ENCODE measurements around the gene SLC38A4. TPM values are rescaled to one million over a fixed set of nuclear protein-coding genes. Genes with fewer than 3 reads are reported as not detected.

The SLC38A4 gene
- total and polyA plus RNA-seq, 9 of the 15 experiments (the other 6 are each of a cell fraction or from before 2014, with no cell fraction given): 0.16 TPM; not detected in 8

GRCh38 chr12:46875095-46875494 lies 49.3 kb upstream of the SLC38A4 start:
- in situ Hi-C loops (cut with MboI): no loop called here
- CTCF ChIA-PET (ENCODE audit: low intra/inter-chr PET ratio): no interaction called here
- no peak for ATAC-seq
- TF ChIP-seq ZBTB43 (CRISPR knock-in tag; IDR thresholded peaks at IDR 0.05) (no peak), ZNF583 (CRISPR knock-in tag; IDR thresholded peaks at IDR 0.05) (no peak), ZNF277 (CRISPR knock-in tag; IDR thresholded peaks at IDR 0.05; ENCODE audit: borderline replicate concordance) (no peak), CGGBP1 (CRISPR knock-in tag; IDR thresholded peaks at IDR 0.05) (no peak), TBL1XR1 (IDR thresholded peaks at IDR 0.05; ENCODE audit: low read length in 2 of 2) (no peak), MEIS2 (IDR thresholded peaks at IDR 0.05; ENCODE audit: partially characterized antibody) (no peak), NBN (IDR thresholded peaks at IDR 0.05; ENCODE audit: low read depth) (no peak), CEBPG (CRISPR knock-in tag; IDR thresholded peaks at IDR 0.05) (no peak), CEBPG (tag; conservative IDR thresholded peaks at IDR 0.05 in 1 of 2, IDR thresholded peaks at IDR 0.05 in 1 of 2) (no peak), ARID4B (CRISPR knock-in tag; IDR thresholded peaks at IDR 0.05) (no peak), SMARCA4 (IDR thresholded peaks at IDR 0.05) (no peak)

More at GRCh38 chr12:46875095-46875494, 49.3 kb upstream of the SLC38A4 start:
- Histone ChIP-seq H3K9me3 (replicated peaks; ENCODE audit: control insufficient read depth, insufficient read depth, low read depth, low read length) (no peaks in the 10 kb centered on the region), H2AFZ (ENCODE audit: low read depth, low read length) (no peak overlapping the region), H3K36me3 (ENCODE audit: control insufficient read depth, insufficient read depth, low read length) (no peaks in the 10 kb centered on the region), H3K4me2 (ENCODE audit: insufficient read depth, low read length) (no peak overlapping the region), H3K9me1 (ENCODE audit: control insufficient read depth, insufficient read depth, low read length) (no peaks in the 10 kb centered on the region), H3K79me2 (ENCODE audit: control insufficient read depth, insufficient read depth, low read length) (no peaks in the 10 kb centered on the region), H3K9ac (ENCODE audit: insufficient read depth in 1 of 2, low read depth in 2 of 2, low read length in 2 of 2) (no peak overlapping the region), H4K20me1 (replicated peaks; ENCODE audit: control insufficient read depth, insufficient read depth, low read length) (no peaks in the 10 kb centered on the region), H3K4me3 (no peak overlapping the region), H3K4me1 (replicated peaks in 1 of 2; ENCODE audit: control insufficient read depth in 2 of 2, insufficient read depth in 2 of 2, low read length in 2 of 2) (no peaks in the 10 kb centered on the region), H3K27me3 (ENCODE audit: control insufficient read depth in 2 of 2, insufficient read depth in 2 of 2, low read length in 2 of 2) (no peaks in the 10 kb centered on the region), H3K27ac (ENCODE audit: extremely low read depth, low read depth, low read length) (no peak overlapping the region)
- intact Hi-C loops (cut with micrococcal nuclease): no loop called here
- 14% methylated on average over 1 of the region's 1 CpG for WGBS (ENCODE audit: insufficient coverage, low coverage, missing lambda C conversion rate)
- no peak for DNase-seq (ENCODE audit: extremely low read depth in 1 of 4, low spot score in 3 of 4)
- POLR2A ChIA-PET: no interaction called here
- no peak for FAIRE-seq
- BruUV-seq (replicated peaks): no TSS peak
